NCI-H748 (cell line): ENCODE data around the gene FAM163B.

Source experiments
- DNase-seq: peaks from one replicate; lab custom pipeline; 2025; ENCODE audit not compliant: unreplicated experiment; lab: John Stamatoyannopoulos, UW

FAM163B gene

GRCh38 chr9:133599470-133600173 is 9.6 kb downstream of the FAM163B start:
- DNase-seq, result no peak

GRCh38 chr9:133598978-133599377 is 10.2 kb downstream of the FAM163B start:
- no peak for DNase-seq

- DNase-seq, result peak; percentile 31
These were observed 11.8 kb downstream of the FAM163B start for GRCh38 chr9:133597316-133597957.

- no peak for DNase-seq
These were observed 13.3 kb downstream of the FAM163B start for GRCh38 chr9:133595910-133596309.

GRCh38 chr9:133594310-133594709 is 14.9 kb downstream of the FAM163B start:
- DNase-seq, result no peak

- no peak for DNase-seq
These were observed 15.5 kb downstream of the FAM163B start for GRCh38 chr9:133593587-133594253.

- no peak for DNase-seq
These were observed 16.3 kb downstream of the FAM163B start for GRCh38 chr9:133592731-133593409.

GRCh38 chr9:133591985-133592384 is 17.2 kb downstream of the FAM163B start:
- DNase-seq, result no peak

GRCh38 chr9:133591116-133591910 is 17.9 kb downstream of the FAM163B start:
- no peak for DNase-seq

- DNase-seq, result no peak
These were observed 18.8 kb downstream of the FAM163B start for GRCh38 chr9:133590231-133590855.

GRCh38 chr9:133589454-133590227 is 19.5 kb downstream of the FAM163B start:
- no peak for DNase-seq

GRCh38 chr9:133587466-133587865 is 21.7 kb downstream of the FAM163B start:
- DNase-seq, result no peak

GRCh38 chr9:133587051-133587450 is 22.1 kb downstream of the FAM163B start:
- no peak for DNase-seq

GRCh38 chr9:133585481-133586351 is 23.5 kb downstream of the FAM163B start:
- DNase-seq, result peak; percentile 75

- DNase-seq, result peak; percentile 97
These were observed 24.4 kb downstream of the FAM163B start for GRCh38 chr9:133584559-133585476.

GRCh38 chr9:133584167-133584558 is 25.0 kb downstream of the FAM163B start:
- DNase-seq, result peak; percentile 35

- DNase-seq, result no peak
These were observed 25.6 kb downstream of the FAM163B start for GRCh38 chr9:133583586-133583985.

- no peak for DNase-seq
These were observed 26.1 kb downstream of the FAM163B start for GRCh38 chr9:133583111-133583510.
